ENCODE results near the gene VANGL2.

- TF ChIP-seq, protein P1, sequence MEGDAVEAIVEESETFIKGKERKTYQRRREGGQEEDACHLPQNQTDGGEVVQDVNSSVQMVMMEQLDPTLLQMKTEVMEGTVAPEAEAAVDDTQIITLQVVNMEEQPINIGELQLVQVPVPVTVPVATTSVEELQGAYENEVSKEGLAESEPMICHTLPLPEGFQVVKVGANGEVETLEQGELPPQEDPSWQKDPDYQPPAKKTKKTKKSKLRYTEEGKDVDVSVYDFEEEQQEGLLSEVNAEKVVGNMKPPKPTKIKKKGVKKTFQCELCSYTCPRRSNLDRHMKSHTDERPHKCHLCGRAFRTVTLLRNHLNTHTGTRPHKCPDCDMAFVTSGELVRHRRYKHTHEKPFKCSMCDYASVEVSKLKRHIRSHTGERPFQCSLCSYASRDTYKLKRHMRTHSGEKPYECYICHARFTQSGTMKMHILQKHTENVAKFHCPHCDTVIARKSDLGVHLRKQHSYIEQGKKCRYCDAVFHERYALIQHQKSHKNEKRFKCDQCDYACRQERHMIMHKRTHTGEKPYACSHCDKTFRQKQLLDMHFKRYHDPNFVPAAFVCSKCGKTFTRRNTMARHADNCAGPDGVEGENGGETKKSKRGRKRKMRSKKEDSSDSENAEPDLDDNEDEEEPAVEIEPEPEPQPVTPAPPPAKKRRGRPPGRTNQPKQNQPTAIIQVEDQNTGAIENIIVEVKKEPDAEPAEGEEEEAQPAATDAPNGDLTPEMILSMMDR (IDR thresholded peaks at IDR 0.05; ENCODE audit: low read depth, low read length): no peak
- no peak for TF ChIP-seq EZH2phosphoT487 (IDR thresholded peaks at IDR 0.05; ENCODE audit: low read depth)
These were observed 27.7 kb downstream of the VANGL2 start for GRCh38 chr1:160428053-160428452.

Data from OCI-LY3 (cell line).